Stomach (tissue), 9 donors: ENCODE results near the gene SVIL. TPM values are rescaled to one million over a fixed set of nuclear protein-coding genes. Genes with fewer than 3 reads are reported as not detected.

ENCODE experiments used
- DNase-seq, 2 donors: peaks; one replicate each; pipeline versions ENCODE4 v3.0.0 to v3.0.0-alpha.2; 2013 to 2019
- H3K27ac ChIP-seq, 5 donors: fragments of 200-600 bp in 4 of 5; sonication (generic) in 4 of 5; one replicate each; pipeline ENCODE4 v1.5.1; 2013 to 2019; ENCODE audit warnings: mild to moderate bottlenecking in 1 of 5, moderate library complexity in 1 of 5
- H3K27me3 ChIP-seq, 3 donors: fragments of 200-600 bp; sonication (generic); one replicate each; pipeline ENCODE4 v1.5.1; 2017 to 2019; ENCODE audit warnings: mixed run types in 1 of 3
- H3K36me3 ChIP-seq, 4 donors: fragments of 200-600 bp; sonication (generic); 1 replicate in 3 of 4; 2 replicates in 1 of 4; pipeline ENCODE4 v1.5.1; 2016 to 2019
- H3K4me1 ChIP-seq, 4 donors: fragments of 200-600 bp; sonication (generic); one replicate each; pipeline ENCODE4 v1.5.1; 2016 to 2019
- H3K4me3 ChIP-seq, 4 donors: fragments of 200-600 bp; sonication (generic) in 3 of 4; one replicate each; pipeline ENCODE4 v1.5.1; 2016 to 2019; ENCODE audit warnings: mild to moderate bottlenecking in 1 of 4
- H3K9me3 ChIP-seq, 4 donors: fragments of 200-600 bp; sonication (generic); one replicate each; pipeline ENCODE4 v1.5.1; 2016 to 2019
- CTCF ChIP-seq, 7 experiments: fragments of 450-650 bp in 4 of 7; fragments of 200-600 bp in 3 of 7; sonication (generic) in 3 of 7; IDR thresholded peaks; one replicate each; pipeline ENCODE4 v1.5.1; 2016 to 2019; ENCODE audit warnings: antibody characterized with exemption in 7 of 7, control low read depth in 2 of 7, mild to moderate bottlenecking in 1 of 7
- EP300 ChIP-seq: sonication (generic); formaldehyde crosslinking; IDR thresholded peaks from one replicate; pipeline ENCODE4 v1.6.1; 2017; ENCODE audit warnings: antibody characterized with exemption
- POLR2A ChIP-seq, 4 donors: fragments of 450-650 bp; IDR thresholded peaks; one replicate each; pipeline ENCODE4 v1.6.1; 2016; ENCODE audit warnings: antibody characterized with exemption in 4 of 4, control low read depth in 2 of 4, mild to moderate bottlenecking in 1 of 4, moderate library complexity in 1 of 4
- POLR2AphosphoS5 ChIP-seq, 3 donors: sonication (generic); formaldehyde crosslinking; IDR thresholded peaks; one replicate each; pipeline ENCODE4 v1.6.1; 2016; ENCODE audit warnings: antibody characterized with exemption in 3 of 3
- WGBS, 5 donors: extraction: QIAGEN DNeasy Blood & Tissue Kit in 3 of 5; methylation state at CpG; one replicate each; pipeline versions ENCODE4 v1.1.5 to v1.1.7; 2013 to 2018; 5-methylcytosine and 5-hydroxymethylcytosine counted together
- intact Hi-C: fragments of 100-400 bp; cut with DNase I; formaldehyde crosslinking; loops from one replicate; pipeline ENCODE4 v1.15.1; 2023; ENCODE audit warnings: low total_unique reads
- polyA plus RNA-seq, 3 donors: library from polyadenylated mRNA; stranded (reverse); fragments of 200-250 nt; gene quantifications; one replicate each; pipeline ENCODE4 v1.2.3, GENCODE V29; 2013
- total RNA-seq, 5 donors: library from RNA; depleted of rRNA; stranded (reverse); fragments of >200 nt; gene quantifications; one replicate each; pipeline versions ENCODE4 v1.1.0 to v1.2.3, GENCODE V29; 2014 to 2016
- donor health status: healthy with polysubstance abuse.
- donor health status: Bipolar disorder and iron deficiency.
- donor health status: healthy.

SVIL gene
- total and polyA plus RNA-seq, 8 donors = 6.8 to 400 (median 112) TPM

GRCh38 chr10:29604291-29604825, 30.4 kb downstream of the SVIL start:
- TF ChIP-seq CTCF (IDR thresholded peaks at IDR 0.05) (no peak), EP300 (no peak), POLR2A (IDR thresholded peaks at IDR 0.05) (no peak)
- H3K27me3 ChIP-seq = no peaks in the 10 kb centered on the region
- intact Hi-C loops = no loop called here
- H3K4me3 ChIP-seq = no peak overlapping the region
- H3K36me3 ChIP-seq = peaks cover 0 to 13% (median 4%) of the 10 kb centered on the region in 4 donors
- peaks cover 0 to 42% (median 16%) of the 10 kb centered on the region in 4 donors for H3K4me1 ChIP-seq
- 88 to 95% (median 89%) methylated on average over 9 of the region's 9 CpGs for WGBS, 5 donors
- DNase-seq = no peak
- no peak overlapping the region for H3K27ac ChIP-seq
- peaks cover 0 to 5% (median 2%) of the 10 kb centered on the region in 4 donors for H3K9me3 ChIP-seq

GRCh38 chr10:29603223-29603896, 31.4 kb downstream of the SVIL start:
- no peaks in the 10 kb centered on the region for H3K9me3 ChIP-seq
- no peak overlapping the region for H3K27ac ChIP-seq
- 57 to 79% (median 73%) methylated on average over 3 of the region's 3 CpGs for WGBS, 5 donors
- TF ChIP-seq POLR2AphosphoS5 (IDR thresholded peaks at IDR 0.05) (no peak), EP300 (no peak), POLR2A (IDR thresholded peaks at IDR 0.05) (no peak), CTCF (IDR thresholded peaks at IDR 0.05) (no peak)
- no peak for DNase-seq
- peaks cover 0 to 42% (median 16%) of the 10 kb centered on the region in 4 donors for H3K4me1 ChIP-seq
- intact Hi-C loops = no loop called here
- no peak overlapping the region for H3K4me3 ChIP-seq
- peaks cover 0 to 8% (median 2%) of the 10 kb centered on the region in 4 donors for H3K36me3 ChIP-seq
- no peaks in the 10 kb centered on the region for H3K27me3 ChIP-seq

- WGBS, 5 donors = 86 to 92% (median 91%) methylated on average over 6 of the region's 6 CpGs
- Histone ChIP-seq H3K27me3 (no peaks in the 10 kb centered on the region), H3K27ac (no peak overlapping the region), H3K9me3 (no peaks in the 10 kb centered on the region), H3K4me3 (no peak overlapping the region), H3K36me3 (peaks cover 0 to 8% (median 2%) of the 10 kb centered on the region in 4 donors), H3K4me1 (peaks cover 0 to 44% (median 18%) of the 10 kb centered on the region in 4 donors)
- no peak for DNase-seq
- no peak for TF ChIP-seq CTCF (IDR thresholded peaks at IDR 0.05)
- no peak for TF ChIP-seq POLR2AphosphoS5 (IDR thresholded peaks at IDR 0.05)
- TF ChIP-seq EP300 = no peak
- TF ChIP-seq POLR2A (IDR thresholded peaks at IDR 0.05) = no peak
- intact Hi-C loops = no loop called here
Observed at GRCh38 chr10:29600821-29601220, 34.0 kb downstream of the SVIL start.

GRCh38 chr10:29600067-29600466, 34.7 kb downstream of the SVIL start:
- no peak overlapping the region for H3K4me3 ChIP-seq
- intact Hi-C loops = no loop called here
- H3K36me3 ChIP-seq = peaks cover 0 to 14% (median 2%) of the 10 kb centered on the region in 4 donors
- no peak for DNase-seq
- 75 to 100% (median 91%) methylated on average over 2 of the region's 2 CpGs for WGBS, 5 donors
- no peaks in the 10 kb centered on the region for H3K9me3 ChIP-seq
- H3K27ac ChIP-seq = peak overlapping the region in 2 of 5 donors; percentile 66 to 71
- TF ChIP-seq EP300 (no peak), POLR2A (IDR thresholded peaks at IDR 0.05) (no peak), CTCF (IDR thresholded peaks at IDR 0.05) (no peak), POLR2AphosphoS5 (IDR thresholded peaks at IDR 0.05) (no peak)
- peaks cover 0 to 47% (median 17%) of the 10 kb centered on the region in 4 donors for H3K4me1 ChIP-seq
- no peaks in the 10 kb centered on the region for H3K27me3 ChIP-seq
